K562 (cell line): ENCODE results near the gene HS6ST1. TPM values are rescaled to one million over a fixed set of nuclear protein-coding genes. Genes with fewer than 3 reads are reported as not detected.

Experiments
- ATAC-seq: fragments of 200-7000 bp; cut with Tn5 transposase; 3 replicates; pipeline ENCODE4 v1.9.1; 2020; ENCODE audit warnings: moderate library complexity
- BruUV-seq: library from RNA; stranded (reverse); fragments of 400-500 nt; replicated peaks from 2 replicates; lab custom pipeline; 2021; lab: Mats Ljungman, UMichigan
- CTCF ChIA-PET: fragments of 300-600 bp; formaldehyde crosslinking; extraction: SDS; loops from one replicate; lab custom pipeline; 2021; ENCODE audit warnings: low intra/inter-chr PET ratio; lab: Yijun Ruan, JAX
- POLR2A ChIA-PET: fragments of 300-600, 350-650 bp; sonication (Branson Sonifier 250); formaldehyde crosslinking; extraction: SDS; loops from one replicate; lab custom pipeline; 2021; ENCODE audit warnings: antibody characterized with exemption, inconsistent platforms; lab: Yijun Ruan, JAX
- DNase-seq, 4 experiments: peaks; one replicate each; pipeline versions ENCODE4 v3.0.0 to v3.0.0-alpha.2; 2011 to 2018; ENCODE audit warnings: low spot score in 3 of 4, mixed read lengths in 3 of 4; ENCODE audit errors: extremely low read depth in 1 of 4
- FAIRE-seq: peaks from 2 replicates; lab custom pipeline; 2011; peaks lifted over from hg19 to GRCh38; lab: Jason Lieb, UNC
- H2AFZ ChIP-seq: 2 replicates; pipeline ENCODE4 v1.6.0; 2011; ENCODE audit warnings: low read depth, low read length, control low read depth, inconsistent platforms
- H3K27ac ChIP-seq: fragments of 200-600 bp; 3 replicates; pipeline ENCODE4 v1.8.0; 2011; ENCODE audit warnings: low read depth, mild to moderate bottlenecking, control low read depth, inconsistent platforms, low read length, moderate library complexity, mixed read lengths; ENCODE audit errors: extremely low read depth
- H3K27me3 ChIP-seq, 2 experiments: fragments of 300-600 bp in 1 of 2; 2 replicates in 1 of 2; 3 replicates in 1 of 2; pipeline versions ENCODE4 v1.6.0 to v1.8.0; 2011; ENCODE audit warnings: inconsistent platforms in 2 of 2, low read length in 2 of 2, mild to moderate bottlenecking in 1 of 2, mixed read lengths in 1 of 2, moderate library complexity in 1 of 2; ENCODE audit not compliant: control insufficient read depth in 2 of 2, insufficient read depth in 2 of 2
- H3K36me3 ChIP-seq: fragments of 300-600 bp; 3 replicates; pipeline ENCODE4 v1.8.0; 2011; ENCODE audit warnings: mild to moderate bottlenecking, low read length, inconsistent platforms; ENCODE audit not compliant: control insufficient read depth, insufficient read depth
- H3K4me1 ChIP-seq, 2 experiments: fragments of 200-600 bp in 1 of 2; replicated peaks in 1 of 2; 2 replicates in 1 of 2; 3 replicates in 1 of 2; pipeline versions ENCODE4 v1.5.1 to v1.8.0; 2011; ENCODE audit warnings: inconsistent platforms in 2 of 2, low read length in 2 of 2, mild to moderate bottlenecking in 1 of 2, mixed read lengths in 1 of 2, moderate library complexity in 1 of 2; ENCODE audit not compliant: control insufficient read depth in 2 of 2, insufficient read depth in 2 of 2
- H3K4me2 ChIP-seq: 2 replicates; pipeline ENCODE4 v1.6.1; 2011; ENCODE audit warnings: low read length, control low read depth, inconsistent platforms, mixed read lengths; ENCODE audit not compliant: insufficient read depth
- H3K4me3 ChIP-seq: fragments of 200-600 bp; sonication (generic), shearing (Covaris generic); 2 replicates; pipeline ENCODE4 v1.5.1; 2016; ENCODE audit warnings: control low read depth, inconsistent platforms
- H3K79me2 ChIP-seq: fragments of 200-600 bp; 3 replicates; pipeline ENCODE4 v1.8.0; 2011; ENCODE audit warnings: low read length, inconsistent platforms; ENCODE audit not compliant: control insufficient read depth, insufficient read depth
- H3K9ac ChIP-seq, 2 experiments: 2 replicates each; pipeline versions ENCODE4 v1.6.0 to v1.6.1; 2011; ENCODE audit warnings: low read depth in 2 of 2, low read length in 2 of 2, control low read depth in 1 of 2, inconsistent platforms in 1 of 2, mild to moderate bottlenecking in 1 of 2, mixed read lengths in 1 of 2; ENCODE audit not compliant: insufficient read depth in 1 of 2
- H3K9me1 ChIP-seq: one replicate; pipeline ENCODE4 v1.6.0; 2011; ENCODE audit warnings: inconsistent platforms, mild to moderate bottlenecking, low read length, moderate library complexity; ENCODE audit not compliant: control insufficient read depth, insufficient read depth
- H3K9me3 ChIP-seq: replicated peaks from 2 replicates; pipeline ENCODE4 v1.5.1; 2011; ENCODE audit warnings: low read depth, low read length, inconsistent platforms; ENCODE audit not compliant: control insufficient read depth, insufficient read depth
- H4K20me1 ChIP-seq: replicated peaks from 2 replicates; pipeline ENCODE4 v1.6.1; 2011; ENCODE audit warnings: low read length, inconsistent platforms, mixed read lengths; ENCODE audit not compliant: control insufficient read depth, insufficient read depth
- ARHGAP35 ChIP-seq: fragments of 450-650 bp; IDR thresholded peaks from 2 replicates; pipeline ENCODE4 v1.6.1; 2018; ENCODE audit not compliant: partially characterized antibody
- PHF21A ChIP-seq: fragments of 450-650 bp; IDR thresholded peaks from 2 replicates; pipeline ENCODE4 v1.6.1; 2017; ENCODE audit warnings: low read depth, borderline replicate concordance
- TFAP4 ChIP-seq: sonication (generic); formaldehyde crosslinking; IDR thresholded peaks from 2 replicates; pipeline ENCODE4 v1.8.0; 2022; ENCODE audit warnings: missing genetic modification reagents, mild to moderate bottlenecking, moderate library complexity, borderline replicate concordance
- TFE3 ChIP-seq: fragments of 450-650 bp; formaldehyde crosslinking; IDR thresholded peaks from 2 replicates; pipeline ENCODE4 v1.4.0; 2020; ENCODE audit warnings: mild to moderate bottlenecking, mixed read lengths
- ZNF12 ChIP-seq: sonication (generic); formaldehyde crosslinking; IDR thresholded peaks from 2 replicates; pipeline ENCODE4 v1.4.0; 2020; ENCODE audit warnings: mild to moderate bottlenecking, missing genetic modification reagents
- WGBS: fragments of 100-300 bp; shearing (Covaris generic); methylation state at CpG from one replicate; pipeline ENCODE4 v1.1.6; 2016; ENCODE audit warnings: low coverage, mixed read lengths; ENCODE audit not compliant: insufficient coverage; ENCODE audit errors: missing lambda C conversion rate; 5-methylcytosine and 5-hydroxymethylcytosine counted together
- in situ Hi-C: fragments of 300-500 bp; cut with MboI; formaldehyde crosslinking; loops from 4 replicates; pipeline ENCODE4 v1.15.0; 2018; ENCODE audit warnings: inconsistent platforms, mixed read lengths
- intact Hi-C: fragments of 100-400 bp; cut with micrococcal nuclease; formaldehyde crosslinking; loops from 2 replicates; pipeline ENCODE4 v1.14.2; 2022
- polyA plus RNA-seq, 8 experiments: library from polyadenylated mRNA; depleted of rRNA in 4 of 8; stranded (reverse) in 5 of 8; unstranded in 3 of 8; fragments of >200 nt; fragmentation: Nextera tagmentation in 2 of 8; fragmentation: Illumina TruSeq in 1 of 8; extraction: Ambion mirVana in 2 of 8; extraction: Trizol in 1 of 8; gene quantifications; 2 replicates each; pipeline versions ENCODE4 v1.2.1 to v1.2.3, GENCODE V29; 2011 to 2014; ENCODE audit warnings: inconsistent platforms in 1 of 8, missing spikeins in 1 of 8
- total RNA-seq, 7 experiments: library from RNA; depleted of rRNA in 6 of 7; stranded (reverse); fragments of >200 nt in 6 of 7; fragmentation: Illumina TruSeq in 2 of 7; extraction: Trizol in 2 of 7; gene quantifications; 2 replicates each; pipeline versions ENCODE4 v1.2.1 to v1.2.3, GENCODE V29; 2011 to 2021; ENCODE audit warnings: low replicate concordance in 1 of 7

HS6ST1 gene
- total and polyA plus RNA-seq, 9 of the 15 experiments (the other 6 are each of a cell fraction or from before 2014, with no cell fraction given): 0.06 to 7.4 (median 3.8) TPM

- BruUV-seq: no TSS peak
- Histone ChIP-seq H3K4me1 (peaks cover 0 to 19% of the 10 kb centered on the region in 2 experiments; a peak in 2 of 5 replicates), H2AFZ (no peak overlapping the region), H3K9me1 (no peaks in the 10 kb centered on the region), H4K20me1 (no peaks in the 10 kb centered on the region), H3K79me2 (no peaks in the 10 kb centered on the region), H3K36me3 (no peaks in the 10 kb centered on the region), H3K4me3 (no peak overlapping the region), H3K27ac (no peak overlapping the region), H3K9me3 (no peaks in the 10 kb centered on the region), H3K9ac (no peak overlapping the region), H3K4me2 (no peak overlapping the region), H3K27me3 (peaks cover 2 to 30% of the 10 kb centered on the region in 2 experiments; a peak in 2 of 5 replicates)
- CTCF ChIA-PET: no interaction called here
- no peak for FAIRE-seq
- POLR2A ChIA-PET: no interaction called here
- no peak for ATAC-seq
- in situ Hi-C loops (no loop called here), intact Hi-C loops (no loop called here)
- TF ChIP-seq TFE3 (CRISPR knock-in tag) (peak; percentile 67; the same call in 1 of the 2 replicates), TFAP4 (CRISPR knock-in tag) (no peak), ZNF12 (CRISPR knock-in tag) (peak; percentile 91), PHF21A (no peak), ARHGAP35 (no peak)
- DNase-seq: no peak
- WGBS: 0% methylated on average over 1 of the region's 1 CpG
These were observed 24.8 kb upstream of the HS6ST1 start for GRCh38 chr2:128343459-128343858.
